Trophoblast cell (in vitro differentiated cells and primary cell): ENCODE data around the gene PCSK6.
"Not testable (repeated sequence)": the region's sequence is repeated elsewhere in the genome, so short reads cannot be mapped to it uniquely, and the experiment has no call there.

Experiments
- DNase-seq, 2 donors: peaks; one replicate each; pipeline ENCODE4 v3.0.0-alpha.2; 2016
- H2AFZ ChIP-seq: 2 replicates; pipeline ENCODE4 v1.6.1; 2013; ENCODE audit warnings: low read length, moderate library complexity, mild to moderate bottlenecking; ENCODE audit not compliant: insufficient read depth, poor library complexity
- H2AK5ac ChIP-seq: 2 replicates; pipeline ENCODE4 v1.6.1; 2013; ENCODE audit warnings: mild to moderate bottlenecking, low read length
- H2BK120ac ChIP-seq: 2 replicates; pipeline ENCODE4 v1.6.1; 2013; ENCODE audit warnings: low read length, mild to moderate bottlenecking, moderate library complexity; ENCODE audit not compliant: insufficient read depth, poor library complexity
- H2BK12ac ChIP-seq: 2 replicates; pipeline ENCODE4 v1.6.1; 2013; ENCODE audit warnings: mild to moderate bottlenecking, low read length, moderate library complexity
- H2BK5ac ChIP-seq: 2 replicates; pipeline ENCODE4 v1.6.1; 2013; ENCODE audit warnings: low read length, low read depth, moderate library complexity, mild to moderate bottlenecking; ENCODE audit not compliant: poor library complexity
- H3K14ac ChIP-seq: 2 replicates; pipeline ENCODE4 v1.6.1; 2013; ENCODE audit warnings: mild to moderate bottlenecking, low read length
- H3K18ac ChIP-seq: 2 replicates; pipeline ENCODE4 v1.6.1; 2013; ENCODE audit warnings: mild to moderate bottlenecking, low read length
- H3K23ac ChIP-seq: 2 replicates; pipeline ENCODE4 v1.6.1; 2013; ENCODE audit warnings: low read length
- H3K27ac ChIP-seq: 2 replicates; pipeline ENCODE4 v1.5.1; 2013; ENCODE audit warnings: low read depth, mild to moderate bottlenecking, inconsistent platforms, low read length, moderate library complexity
- H3K27me3 ChIP-seq: 2 replicates; pipeline ENCODE4 v1.6.1; 2013; ENCODE audit warnings: inconsistent platforms, mild to moderate bottlenecking, low read length, moderate library complexity; ENCODE audit not compliant: insufficient read depth
- H3K36me3 ChIP-seq, 2 experiments: 1 replicate in 1 of 2; 2 replicates in 1 of 2; pipeline ENCODE4 v1.6.1; 2013; ENCODE audit warnings: low read length in 2 of 2, mild to moderate bottlenecking in 2 of 2, moderate library complexity in 1 of 2; ENCODE audit not compliant: insufficient read depth in 2 of 2, control insufficient read depth in 1 of 2
- H3K4ac ChIP-seq: 2 replicates; pipeline ENCODE4 v1.6.1; 2013; ENCODE audit warnings: low read depth, mild to moderate bottlenecking, low read length, moderate library complexity
- H3K4me1 ChIP-seq, 2 experiments: 1 replicate in 1 of 2; 2 replicates in 1 of 2; pipeline ENCODE4 v1.6.1; 2013; ENCODE audit warnings: low read length in 2 of 2, mild to moderate bottlenecking in 2 of 2, moderate library complexity in 1 of 2; ENCODE audit not compliant: insufficient read depth in 2 of 2, control insufficient read depth in 1 of 2
- H3K4me2 ChIP-seq: 2 replicates; pipeline ENCODE4 v1.6.1; 2013; ENCODE audit warnings: inconsistent platforms, mild to moderate bottlenecking, low read length, moderate library complexity
- H3K4me3 ChIP-seq: 2 replicates; pipeline ENCODE4 v1.5.1; 2013; ENCODE audit warnings: mild to moderate bottlenecking, low read depth, low read length, inconsistent platforms
- H3K79me1 ChIP-seq: one replicate; pipeline ENCODE4 v1.6.1; 2013; ENCODE audit warnings: low read length
- H3K79me2 ChIP-seq: 2 replicates; pipeline ENCODE4 v1.6.1; 2013; ENCODE audit warnings: low read length, mild to moderate bottlenecking; ENCODE audit not compliant: control insufficient read depth, insufficient read depth, poor library complexity
- H3K9ac ChIP-seq: 2 replicates; pipeline ENCODE4 v1.6.1; 2013; ENCODE audit warnings: mild to moderate bottlenecking, low read length
- H3K9me3 ChIP-seq: 2 replicates; pipeline ENCODE4 v1.6.1; 2013; ENCODE audit warnings: low read depth, mild to moderate bottlenecking, control low read depth, inconsistent platforms, low read length; ENCODE audit not compliant: insufficient read depth
- H4K12ac ChIP-seq: 2 replicates; pipeline ENCODE4 v1.6.1; 2013; ENCODE audit warnings: low read depth, mild to moderate bottlenecking, low read length, moderate library complexity
- H4K8ac ChIP-seq: 2 replicates; pipeline ENCODE4 v1.6.1; 2013; ENCODE audit warnings: low read depth, mild to moderate bottlenecking, low read length, moderate library complexity
- H4K91ac ChIP-seq: one replicate; pipeline ENCODE4 v1.6.1; 2013; ENCODE audit warnings: low read depth, mild to moderate bottlenecking, low read length, moderate library complexity
- WGBS: extraction: QIAGEN DNeasy Blood & Tissue Kit; methylation state at CpG from one replicate; pipeline ENCODE4 v1.1.7; 2013; ENCODE audit warnings: missing lambda C conversion rate; ENCODE audit not compliant: insufficient read length, insufficient coverage; ENCODE audit errors: extremely low coverage; 5-methylcytosine and 5-hydroxymethylcytosine counted together

Gene PCSK6

GRCh38 chr15:101357333-101357732 lies 132.2 kb downstream of the PCSK6 start:
- Histone ChIP-seq H3K14ac (no peak overlapping the region), H4K91ac (no peak overlapping the region), H3K4me1 (peaks cover 12 to 14% of the 10 kb centered on the region in 2 experiments), H3K9ac (no peak overlapping the region), H4K12ac (no peak overlapping the region), H3K9me3 (peaks cover 4% of the 10 kb centered on the region), H3K36me3 (no peaks in the 10 kb centered on the region), H3K79me2 (no peaks in the 10 kb centered on the region), H2AK5ac (no peak overlapping the region), H3K18ac (no peak overlapping the region), H2BK120ac (no peak overlapping the region), H3K79me1 (no peaks in the 10 kb centered on the region), H2AFZ (no peak overlapping the region), H3K27ac (no peak overlapping the region), H2BK5ac (no peak overlapping the region), H4K8ac (no peak overlapping the region), H3K23ac (no peak overlapping the region), H3K4me3 (no peak overlapping the region), H3K27me3 (no peaks in the 10 kb centered on the region), H3K4me2 (no peak overlapping the region), H2BK12ac (no peak overlapping the region), H3K4ac (no peak overlapping the region)
- no peak for DNase-seq
- WGBS, result no CpG with 5 or more reads among the region's 15 CpGs

- H3K79me2 ChIP-seq, H3K27ac ChIP-seq, H2BK12ac ChIP-seq, H3K79me1 ChIP-seq, H3K4ac ChIP-seq, H3K27me3 ChIP-seq, H3K23ac ChIP-seq, H3K4me2 ChIP-seq, H2BK5ac ChIP-seq, H3K18ac ChIP-seq, H3K14ac ChIP-seq, H4K91ac ChIP-seq, H3K4me3 ChIP-seq, H3K9ac ChIP-seq, H3K36me3 ChIP-seq, H2AK5ac ChIP-seq, H2AFZ ChIP-seq, H3K9me3 ChIP-seq, H4K8ac ChIP-seq, H2BK120ac ChIP-seq, H4K12ac ChIP-seq, DNase-seq: not testable (repeated sequence)
- no CpG with 5 or more reads among the region's 9 CpGs for WGBS
- H3K4me1 ChIP-seq, result peaks cover 12 to 14% of the 10 kb centered on the region in 2 experiments
Measured at GRCh38 chr15:101356512-101357172, 132.9 kb downstream of the PCSK6 start.

- no peaks in the 10 kb centered on the region for H3K79me2 ChIP-seq
- no peak overlapping the region for H3K23ac ChIP-seq
- no peak overlapping the region for H2AFZ ChIP-seq
- H3K9me3 ChIP-seq, result peaks cover 4% of the 10 kb centered on the region
- no peak overlapping the region for H3K4ac ChIP-seq
- no peak overlapping the region for H4K91ac ChIP-seq
- no peak overlapping the region for H2BK12ac ChIP-seq
- H4K12ac ChIP-seq, result no peak overlapping the region
- no CpG with 5 or more reads among the region's 23 CpGs for WGBS
- no peak overlapping the region for H3K27ac ChIP-seq
- H3K4me1 ChIP-seq, result peaks cover 12 to 14% of the 10 kb centered on the region in 2 experiments
- H4K8ac ChIP-seq, result no peak overlapping the region
- H3K36me3 ChIP-seq, result no peaks in the 10 kb centered on the region
- H3K27me3 ChIP-seq, result no peaks in the 10 kb centered on the region
- no peak overlapping the region for H3K18ac ChIP-seq
- H2AK5ac ChIP-seq, result no peak overlapping the region
- no peak overlapping the region for H2BK120ac ChIP-seq
- H3K14ac ChIP-seq, result no peak overlapping the region
- no peak overlapping the region for H3K9ac ChIP-seq
- no peak for DNase-seq
- H2BK5ac ChIP-seq, result no peak overlapping the region
- no peaks in the 10 kb centered on the region for H3K79me1 ChIP-seq
- H3K4me2 ChIP-seq, result no peak overlapping the region
- H3K4me3 ChIP-seq, result no peak overlapping the region
Measured at GRCh38 chr15:101355678-101356464, 133.6 kb downstream of the PCSK6 start.

- H3K27ac ChIP-seq, result no peak overlapping the region
- no peaks in the 10 kb centered on the region for H3K79me1 ChIP-seq
- WGBS, result no CpG with 5 or more reads among the region's 5 CpGs
- H4K91ac ChIP-seq, result no peak overlapping the region
- DNase-seq, result no peak
- no peak overlapping the region for H3K18ac ChIP-seq
- no peak overlapping the region for H4K12ac ChIP-seq
- no peak overlapping the region for H2AK5ac ChIP-seq
- H3K27me3 ChIP-seq, result no peaks in the 10 kb centered on the region
- no peaks in the 10 kb centered on the region for H3K36me3 ChIP-seq
- H3K9me3 ChIP-seq, result peaks cover 4% of the 10 kb centered on the region
- no peak overlapping the region for H3K4me3 ChIP-seq
- H3K4ac ChIP-seq, result no peak overlapping the region
- no peak overlapping the region for H2BK5ac ChIP-seq
- no peak overlapping the region for H3K23ac ChIP-seq
- no peak overlapping the region for H2BK120ac ChIP-seq
- no peak overlapping the region for H3K4me2 ChIP-seq
- no peak overlapping the region for H3K9ac ChIP-seq
- H4K8ac ChIP-seq, result no peak overlapping the region
- H3K4me1 ChIP-seq, result peaks cover 12 to 14% of the 10 kb centered on the region in 2 experiments
- H3K14ac ChIP-seq, result no peak overlapping the region
- no peak overlapping the region for H2AFZ ChIP-seq
- H2BK12ac ChIP-seq, result no peak overlapping the region
- H3K79me2 ChIP-seq, result no peaks in the 10 kb centered on the region
Measured at GRCh38 chr15:101354891-101355623, 134.4 kb downstream of the PCSK6 start.
